Lower leg skin (tissue), 3 donors: ENCODE data around the gene METTL15.

Experiments used
- CTCF ChIP-seq, 3 donors: fragments of 450-650 bp; IDR thresholded peaks; one replicate each; pipeline ENCODE4 v1.5.1; 2016; ENCODE audit warnings: antibody characterized with exemption in 3 of 3, mild to moderate bottlenecking in 3 of 3, moderate library complexity in 2 of 3
- POLR2A ChIP-seq, 2 donors: fragments of 450-650 bp; IDR thresholded peaks; one replicate each; pipeline ENCODE4 v1.6.1; 2016 to 2017; ENCODE audit warnings: antibody characterized with exemption in 2 of 2, mild to moderate bottlenecking in 1 of 2, moderate library complexity in 1 of 2

- no peak for TF ChIP-seq CTCF (IDR thresholded peaks at IDR 0.05)
- TF ChIP-seq POLR2A (IDR thresholded peaks at IDR 0.05) = no peak
Observed at GRCh38 chr11:28227460-28227859, 119.3 kb downstream of the METTL15 start.
